Transverse colon (tissue), 4 donors: ENCODE data around the gene LYPD6B.

Experiments used
- CTCF ChIP-seq, 5 experiments: fragments of 200-600 bp in 3 of 5; fragments of 450-650 bp in 2 of 5; sonication (generic) in 3 of 5; IDR thresholded peaks; 1 replicate in 2 of 5; 2 replicates in 3 of 5; pipeline ENCODE4 v1.5.1; 2016 to 2017; ENCODE audit warnings: antibody characterized with exemption in 5 of 5, inconsistent platforms in 3 of 5, mild to moderate bottlenecking in 2 of 5, moderate library complexity in 1 of 5
- POLR2A ChIP-seq: fragments of 450-650 bp; IDR thresholded peaks from one replicate; pipeline ENCODE4 v1.6.1; 2016; ENCODE audit warnings: antibody characterized with exemption, mild to moderate bottlenecking, moderate library complexity
- POLR2AphosphoS5 ChIP-seq, 3 donors: sonication (generic); formaldehyde crosslinking; IDR thresholded peaks; one replicate each; pipeline ENCODE4 v1.6.1; 2016; ENCODE audit warnings: antibody characterized with exemption in 3 of 3

GRCh38 chr2:149155196-149155969 is 116.9 kb downstream of the LYPD6B start:
- TF ChIP-seq CTCF (IDR thresholded peaks at IDR 0.05) (no peak), POLR2A (no peak), POLR2AphosphoS5 (IDR thresholded peaks at IDR 0.05) (no peak)
